Stimulated activated CD4-positive, alpha-beta T cell treated with anti-CD3 and anti-CD28 coated beads, Interleukin-2, amount 100 ng/mL, for 24 hours (primary cell): Measurements from ENCODE around the gene FOXS1.
"Not testable (repeated sequence)": the region's sequence is repeated elsewhere in the genome, so short reads cannot be mapped to it uniquely, and the experiment has no call there.

Experiments
- DNase-seq, 2 donors: peaks; one replicate each; pipeline ENCODE4 v3.0.0-alpha.2; 2020

The FOXS1 gene

DNA sequence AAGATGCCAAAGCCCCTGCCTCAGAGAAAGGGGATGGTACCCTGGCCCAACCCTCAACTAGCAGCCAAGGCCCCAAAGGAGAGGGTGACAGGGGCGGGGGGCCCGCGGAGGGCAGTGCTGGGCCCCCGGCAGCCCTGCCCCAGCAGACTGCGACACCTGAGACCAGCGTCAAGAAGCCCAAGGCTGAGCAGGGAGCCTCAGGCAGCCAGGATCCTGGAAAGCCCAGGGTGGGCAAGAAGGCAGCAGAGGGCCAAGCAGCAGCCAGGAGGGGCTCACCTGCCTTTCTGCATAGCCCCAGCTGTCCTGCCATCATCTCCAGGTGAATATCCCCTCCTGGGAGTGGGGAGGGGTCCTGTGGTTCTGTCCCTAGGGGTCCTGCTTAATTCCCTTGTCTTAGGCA, 25.2 kb downstream of the FOXS1 start:
- DNase-seq: no peak

DNA sequence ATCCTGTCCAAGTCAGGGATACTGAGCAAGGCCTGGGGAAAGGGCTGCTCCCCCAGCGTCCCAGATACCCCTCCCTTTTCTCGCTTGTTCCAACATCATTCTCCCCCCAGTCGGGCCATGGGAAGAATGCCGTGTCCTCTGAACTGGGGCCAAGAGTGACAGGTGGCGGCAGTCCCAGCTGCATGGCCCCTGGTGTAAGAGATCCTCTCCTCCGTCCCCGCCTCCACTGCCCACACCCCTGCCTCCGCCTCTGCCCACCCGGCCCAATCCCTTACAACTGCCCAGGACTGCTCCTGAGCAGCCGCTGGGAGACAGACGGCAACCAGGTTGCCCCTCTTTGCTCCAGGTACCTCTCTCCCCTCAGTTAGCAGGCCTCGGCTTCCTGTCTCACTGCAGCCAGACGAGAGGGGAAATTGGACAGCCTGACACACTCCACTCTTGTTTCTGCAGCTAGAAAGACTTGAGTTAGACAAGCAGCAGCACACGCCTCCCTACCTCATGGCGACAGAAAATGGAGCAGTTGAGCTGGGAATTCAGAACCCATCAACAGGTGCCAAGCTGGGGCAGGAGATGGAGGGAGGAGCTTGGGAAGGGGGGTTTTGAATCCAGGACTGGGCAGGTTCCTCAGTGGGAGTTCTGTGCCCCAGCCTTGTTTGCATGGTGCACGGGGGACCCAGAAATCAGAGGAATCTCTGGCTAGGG, 26.2 kb downstream of the FOXS1 start, which contains the start of gene MYLK2:
TSS of gene MYLK2 (plus strand) at position 274 of the 702 bp plus-strand sequence. CDS start at position 499, 225 bp downstream.
- DNase-seq: no peak

DNA sequence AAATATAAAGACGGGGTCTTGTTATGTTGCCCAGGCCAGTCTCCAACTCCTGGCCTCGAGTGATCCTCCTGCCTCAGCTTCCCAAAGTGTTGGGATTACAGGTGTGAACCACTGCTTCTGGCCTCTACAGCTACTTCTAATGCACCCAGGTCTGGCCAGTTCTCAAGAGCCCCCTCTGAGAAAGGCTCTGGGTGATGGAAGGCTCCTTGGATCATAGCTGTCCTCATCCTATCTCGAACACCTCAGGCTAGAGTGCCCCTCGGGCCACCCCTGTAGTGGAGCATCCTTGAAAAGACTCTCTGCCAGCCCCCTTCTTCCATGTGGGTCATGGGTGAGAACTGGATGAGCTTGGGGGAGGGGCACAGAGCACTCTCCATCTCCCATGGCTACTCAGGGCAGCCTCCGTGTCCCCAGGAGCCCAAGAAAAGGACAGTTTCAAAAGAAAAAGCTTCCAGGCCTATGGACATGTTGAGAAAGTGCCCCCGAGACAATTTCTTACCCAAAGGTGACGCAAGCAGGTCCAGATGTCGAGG, 27.0 kb downstream of the FOXS1 start:
- DNase-seq: no peak

DNA sequence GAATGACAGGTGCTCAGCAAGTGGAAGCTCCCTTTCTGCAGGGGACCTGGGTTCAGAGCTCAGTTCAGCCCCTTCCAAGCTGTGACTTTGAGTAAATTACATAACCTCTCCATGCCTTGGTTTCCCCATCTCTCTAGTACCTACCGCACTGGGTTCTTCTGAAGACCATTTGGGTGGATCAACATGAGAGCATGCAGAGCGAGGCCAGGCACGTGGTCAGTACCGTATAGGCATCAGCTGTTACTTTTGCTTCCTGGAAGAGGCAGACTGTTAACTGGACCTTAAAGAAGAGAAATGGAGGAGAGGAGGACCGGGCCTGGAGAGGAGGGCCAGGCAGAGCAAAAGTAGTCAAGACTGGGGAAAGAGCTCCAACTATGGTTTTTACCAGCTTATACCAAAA, 27.9 kb downstream of the FOXS1 start:
- DNase-seq: no peak

DNA sequence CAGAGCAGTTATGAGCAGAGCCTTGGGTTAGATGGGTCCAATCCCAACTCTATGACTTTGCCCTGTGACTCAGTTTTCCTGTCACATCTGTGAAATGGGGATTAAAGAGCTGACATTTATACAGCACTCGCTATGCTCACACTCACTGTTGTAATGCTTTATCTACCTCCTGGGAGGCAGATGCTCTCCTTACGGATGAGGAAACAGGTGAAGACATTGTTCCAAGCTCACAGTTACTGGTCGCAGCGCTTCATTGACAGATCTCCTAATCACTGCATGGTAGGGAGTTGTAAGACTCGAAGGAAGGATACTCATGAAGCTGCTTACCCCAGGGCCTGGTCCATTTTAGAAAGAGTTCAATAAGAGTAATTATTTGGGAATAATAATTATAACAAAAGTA, 29.2 kb downstream of the FOXS1 start:
- no peak for DNase-seq

- DNase-seq: no peak
Observed at GRCh38 chr20:31815408-31816188, 29.8 kb downstream of the FOXS1 start.

DNA sequence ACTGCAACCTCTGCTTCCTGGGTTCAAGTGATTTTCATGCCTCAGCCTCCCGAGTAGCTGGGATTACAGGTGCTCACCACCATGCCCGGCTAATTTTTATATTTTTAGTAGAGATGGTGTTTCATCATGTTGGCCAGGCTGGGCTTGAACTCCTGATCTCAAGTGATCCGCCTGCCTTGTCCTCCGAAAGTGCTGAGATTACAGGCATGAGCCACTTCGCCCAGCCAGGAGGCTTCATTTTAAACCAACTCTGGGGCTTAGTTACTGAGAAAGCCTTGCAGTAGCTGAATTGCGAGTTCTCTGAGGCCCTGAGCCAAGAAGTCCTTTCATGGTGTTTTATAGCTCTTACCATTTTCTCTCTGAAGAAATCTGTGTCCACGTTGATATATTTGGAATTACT, 31.3 kb downstream of the FOXS1 start:
- DNase-seq: not testable (repeated sequence)

DNA sequence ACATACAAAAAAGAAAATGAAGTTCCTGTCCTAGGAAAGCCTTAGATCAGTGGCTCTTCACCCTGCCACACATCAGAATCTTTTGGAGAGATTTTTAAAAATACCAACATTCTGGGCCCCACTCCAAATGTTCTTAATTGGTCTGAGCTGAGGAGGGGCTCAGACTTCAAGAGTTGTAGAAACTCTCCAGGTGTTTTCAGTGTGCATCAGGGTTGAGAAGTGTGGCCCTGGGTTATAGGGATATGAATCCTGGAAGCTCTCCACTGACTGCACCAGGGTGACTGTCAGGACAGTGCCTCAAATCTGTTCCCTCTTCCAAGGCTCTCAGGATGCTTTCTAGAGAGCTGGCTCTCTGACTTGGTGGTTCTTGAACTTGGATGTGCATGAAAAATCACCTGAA, 31.8 kb downstream of the FOXS1 start:
- DNase-seq: no peak

- no peak for DNase-seq
Observed at GRCh38 chr20:31811796-31812728, 33.3 kb downstream of the FOXS1 start.

GRCh38 chr20:31811198-31811597, 34.2 kb downstream of the FOXS1 start:
- DNase-seq: no peak

DNA sequence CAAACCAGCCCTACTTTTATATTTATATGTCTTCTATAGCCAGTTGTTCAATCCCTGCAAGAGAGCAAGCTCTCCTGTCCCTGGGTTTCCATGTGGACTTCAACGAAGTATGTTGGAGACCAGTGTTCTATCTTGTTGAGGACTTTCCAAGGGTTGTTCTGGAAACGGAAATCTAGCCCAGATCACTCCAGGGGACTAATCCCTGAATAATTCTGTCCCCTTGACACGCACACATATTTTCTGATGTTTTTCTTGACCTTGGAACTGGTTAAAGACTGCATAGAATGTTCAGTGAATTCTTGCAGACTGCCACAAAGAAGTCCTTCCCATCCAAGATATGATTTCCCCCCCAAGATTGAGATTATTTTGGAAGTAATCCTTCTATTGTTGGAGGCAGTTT, 35.7 kb downstream of the FOXS1 start:
- no peak for DNase-seq

DNA sequence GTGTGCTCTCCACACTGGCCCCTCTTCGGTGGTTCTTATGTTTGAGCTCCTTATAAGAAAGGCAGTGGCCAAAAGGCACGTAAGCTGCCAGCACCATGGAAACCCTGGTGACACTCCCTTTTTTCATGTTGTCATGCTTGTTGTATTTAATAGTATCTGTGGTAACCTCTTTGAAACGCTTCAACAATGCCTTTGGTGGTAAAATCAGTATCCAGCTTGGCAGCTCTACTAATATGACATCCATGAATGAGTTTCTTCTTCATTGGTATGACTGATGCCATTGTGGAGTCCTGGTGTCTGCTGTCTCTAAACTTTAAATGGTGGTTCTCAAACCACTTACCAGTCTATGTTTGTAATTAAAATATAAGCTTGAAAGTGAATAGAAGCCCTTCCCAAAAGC, 36.9 kb downstream of the FOXS1 start:
- DNase-seq: no peak

DNA sequence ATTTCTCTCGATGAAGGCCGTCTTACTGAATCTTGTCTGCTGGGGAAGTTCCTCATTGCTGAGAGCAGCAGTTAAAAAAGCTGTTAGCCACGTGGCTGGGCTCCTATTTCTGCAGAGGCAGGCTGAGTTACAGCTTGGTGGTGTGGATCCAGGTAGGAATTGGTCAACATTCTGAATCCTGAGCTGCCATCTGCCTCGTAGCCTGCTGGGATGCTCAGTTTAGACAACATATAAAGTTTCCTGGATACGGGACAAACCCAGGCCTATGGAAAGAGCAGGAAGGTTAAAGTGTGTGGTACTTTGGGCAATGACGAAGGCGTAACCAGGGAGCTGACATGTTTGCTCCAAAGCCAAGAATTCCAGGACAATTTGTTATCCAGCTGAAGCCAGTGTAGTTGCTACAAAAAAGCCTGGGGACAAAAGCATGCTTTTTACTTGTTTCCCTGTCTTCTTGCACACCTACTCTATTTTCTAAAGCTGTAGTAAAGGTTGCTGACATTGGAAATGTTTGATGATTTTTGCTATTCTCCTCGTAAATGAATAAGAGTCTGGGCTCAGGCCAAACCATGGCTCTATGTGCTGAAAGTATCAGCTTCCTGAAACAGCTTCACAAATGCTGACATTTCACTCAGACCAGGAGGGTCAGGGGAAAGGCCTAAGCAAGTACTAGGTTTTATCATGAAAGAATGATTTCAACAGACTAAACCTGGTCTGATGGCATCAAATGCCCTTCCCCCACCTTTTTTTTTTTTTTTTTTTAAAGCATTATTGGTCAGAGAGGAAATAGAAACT, 38.6 kb downstream of the FOXS1 start:
- no peak for DNase-seq

DNA sequence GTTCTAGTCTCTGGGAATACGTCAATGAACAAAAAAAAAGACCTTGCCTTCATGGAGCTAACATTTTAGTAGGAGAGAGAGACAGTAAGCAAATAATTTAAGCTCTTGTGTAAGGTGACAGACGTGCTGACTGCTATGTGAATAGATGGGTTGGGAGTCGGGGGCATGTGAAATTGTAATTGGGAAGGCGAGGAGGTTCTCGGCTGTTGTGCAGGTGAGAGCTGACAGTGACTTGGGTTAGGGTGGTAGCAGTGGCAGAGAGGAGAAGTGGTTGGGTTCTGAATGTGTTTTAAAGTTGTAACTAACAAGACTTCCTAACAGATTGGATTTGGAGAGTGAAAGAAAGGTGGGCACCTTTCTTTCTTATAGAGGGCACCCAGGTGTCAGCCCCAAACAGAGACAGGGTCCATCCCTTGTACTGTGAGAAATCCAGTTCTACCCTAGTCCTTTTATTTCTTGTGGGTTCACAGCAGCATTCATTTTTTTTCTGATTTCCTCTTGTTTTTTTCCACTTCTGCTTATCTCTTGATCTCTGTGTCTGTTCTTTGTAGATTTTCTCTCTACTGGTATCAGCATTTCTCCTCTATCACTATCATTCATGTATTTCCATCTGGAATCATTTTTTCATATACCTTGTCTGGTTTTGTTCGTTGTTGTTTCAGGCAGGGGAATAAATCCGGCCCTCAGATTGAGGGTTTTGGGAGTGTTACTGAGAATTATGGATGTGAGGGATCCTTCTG, 41.7 kb downstream of the FOXS1 start:
- no peak for DNase-seq

- DNase-seq: no peak
Observed at GRCh38 chr20:31801508-31801907, 43.9 kb downstream of the FOXS1 start.

GRCh38 chr20:31797364-31797763, 48.0 kb downstream of the FOXS1 start:
- DNase-seq: no peak
